HepG2 (cell line): ENCODE results near the gene MSL3B.

Experiments
- ATF1 ChIP-seq: IDR thresholded peaks from 2 replicates; pipeline ENCODE4 v1.6.1; 2016; ENCODE audit warnings: mild to moderate bottlenecking, control low read depth
- CENPX ChIP-seq: sonication (generic); formaldehyde crosslinking; IDR thresholded peaks from 2 replicates; pipeline ENCODE4 v1.9.0; 2021; ENCODE audit warnings: mild to moderate bottlenecking, missing genetic modification reagents, moderate library complexity
- EZH2 ChIP-seq: conservative IDR thresholded peaks from 2 replicates; pipeline ENCODE4 v1.6.1; 2012; ENCODE audit warnings: mild to moderate bottlenecking, low read depth, low read length, moderate library complexity
- MXD4 ChIP-seq: IDR thresholded peaks from 2 replicates; pipeline ENCODE4 v1.6.1; 2016; ENCODE audit warnings: mild to moderate bottlenecking, missing biosample characterization, missing genetic modification reagents
- POLR2A ChIP-seq, 2 experiments: IDR thresholded peaks; 2 replicates each; pipeline ENCODE4 v1.6.1; 2011; ENCODE audit warnings: low read depth in 2 of 2, low read length in 2 of 2, mild to moderate bottlenecking in 1 of 2, moderate library complexity in 1 of 2; ENCODE audit not compliant: insufficient read depth in 1 of 2
- ZNF136 ChIP-seq: sonication (generic); formaldehyde crosslinking; IDR thresholded peaks from 2 replicates; pipeline ENCODE4 v1.8.1; 2022; ENCODE audit warnings: low read depth, mild to moderate bottlenecking, moderate library complexity, missing genetic modification reagents
- ZNF143 ChIP-seq: sonication (generic); formaldehyde crosslinking; IDR thresholded peaks from 2 replicates; pipeline ENCODE4 v1.4.0; 2020; ENCODE audit warnings: missing genetic modification reagents
- ZNF24 ChIP-seq: fragments of 450-650 bp; IDR thresholded peaks from 2 replicates; pipeline ENCODE4 v1.6.1; 2017; ENCODE audit warnings: antibody characterized with exemption, mild to moderate bottlenecking
- ZNF530 ChIP-seq: sonication (generic); formaldehyde crosslinking; IDR thresholded peaks from 2 replicates; pipeline ENCODE4 v1.5.0; 2020; ENCODE audit warnings: low read depth, mild to moderate bottlenecking, missing genetic modification reagents
- ZSCAN12 ChIP-seq: sonication (generic); formaldehyde crosslinking; IDR thresholded peaks from 2 replicates; pipeline ENCODE4 v1.9.0; 2021; ENCODE audit warnings: mild to moderate bottlenecking, missing genetic modification reagents
- ZSCAN29 ChIP-seq: sonication (generic); formaldehyde crosslinking; conservative IDR thresholded peaks from 2 replicates; pipeline ENCODE4 v1.4.0; 2020; ENCODE audit warnings: mild to moderate bottlenecking, missing genetic modification reagents

DNA sequence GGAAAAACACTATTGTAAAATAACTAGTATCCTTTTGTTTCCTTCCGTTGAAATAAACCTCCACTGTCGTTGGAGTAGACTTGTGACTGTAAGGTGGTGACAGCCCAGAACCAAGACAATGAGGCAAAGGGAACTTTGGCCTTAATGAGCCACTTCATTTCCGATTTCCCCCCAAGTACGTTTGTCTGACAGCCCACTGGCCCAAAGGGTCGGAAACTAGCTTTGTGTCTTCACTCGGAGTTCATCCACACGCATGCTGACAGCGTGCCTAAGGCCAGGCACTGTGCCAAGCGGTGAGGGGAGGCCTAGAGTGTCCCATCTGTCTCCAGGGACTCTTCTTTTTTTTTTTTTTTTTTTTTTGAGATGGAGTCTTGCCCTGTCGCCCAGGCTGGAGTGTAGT, 34.8 kb downstream of the MSL3B start:
- no peak for TF ChIP-seq ZNF24
- TF ChIP-seq POLR2A (IDR thresholded peaks at IDR 0.05; ENCODE audit: insufficient read depth in 1 of 2, low read depth in 2 of 2, low read length in 2 of 2): 0 out of 4 replicates have a peak, but pooled peaks of 1 of the 2 experiments have one; percentile 8
- TF ChIP-seq ATF1 (CRISPR knock-in tag): no peak
- TF ChIP-seq ZNF143 (CRISPR knock-in tag): no peak
- no peak for TF ChIP-seq ZSCAN29 (CRISPR knock-in tag)
- TF ChIP-seq ZNF530 (CRISPR knock-in tag): no peak
- TF ChIP-seq ZSCAN12 (CRISPR knock-in tag): no peak
- no peak for TF ChIP-seq ZNF136 (CRISPR knock-in tag)
- TF ChIP-seq CENPX (CRISPR knock-in tag): no peak
- no peak for TF ChIP-seq MXD4 (CRISPR knock-in tag)
- no peak for TF ChIP-seq EZH2
